ENCODE measurements around the gene CAGE1. TPM values are rescaled to one million over a fixed set of nuclear protein-coding genes. Genes with fewer than 3 reads are reported as not detected.

The CAGE1 gene
- total and polyA plus RNA-seq, 2 experiments from 2014 or later = 0.07 TPM; not detected in 1

GRCh38 chr6:7307533-7307932, 82.0 kb downstream of the CAGE1 start:
- H3K27me3 ChIP-seq (ENCODE audit: insufficient read depth) = no peaks in the 10 kb centered on the region
- peaks cover 66% of the 10 kb centered on the region for H3K36me3 ChIP-seq (ENCODE audit: insufficient read depth)
- H3K9me2 ChIP-seq (ENCODE audit: insufficient read depth) = no peaks in the 10 kb centered on the region
- no peaks in the 10 kb centered on the region for H3K9me3 Mint-ChIP-seq
- no peak for DNase-seq (ENCODE audit: low spot score)
- no peak overlapping the region for H3K27ac ChIP-seq (ENCODE audit: low read depth)
- H4K20me1 ChIP-seq (replicated peaks; ENCODE audit: insufficient read depth) = peaks cover 27% of the 10 kb centered on the region
- peaks cover 84% of the 10 kb centered on the region for H3K79me2 ChIP-seq (replicated peaks; ENCODE audit: insufficient read depth)
- no peaks in the 10 kb centered on the region for H3F3A ChIP-seq (replicated peaks; ENCODE audit: low read depth)
- H3K4me2 ChIP-seq = no peak overlapping the region
- H3K4me3 ChIP-seq = no peak overlapping the region
- H2AFZ ChIP-seq = no peak overlapping the region
- peaks cover 12% of the 10 kb centered on the region for H3K4me1 Mint-ChIP-seq
- ATAC-seq = no peak
- peaks cover 3% of the 10 kb centered on the region for H3K27me3 Mint-ChIP-seq (ENCODE audit: insufficient read depth, low read depth, poor library complexity)
- no peak overlapping the region for H3K27ac Mint-ChIP-seq
- TF ChIP-seq ZNF331 (CRISPR knock-in tag; IDR thresholded peaks at IDR 0.05; ENCODE audit: low read depth) (no peak), POLR2AphosphoS5 (IDR thresholded peaks at IDR 0.05; ENCODE audit: low read depth) (no peak), EZH2phosphoT487 (IDR thresholded peaks at IDR 0.05; ENCODE audit: unreplicated experiment) (no peak), EZH2 (IDR thresholded peaks at IDR 0.05; ENCODE audit: low read depth, unreplicated experiment) (no peak), JUNB (IDR thresholded peaks at IDR 0.05; ENCODE audit: unreplicated experiment) (no peak), CTCF (conservative IDR thresholded peaks at IDR 0.05; ENCODE audit: low read depth in 2 of 2) (no peak), CREB1 (CRISPR knock-in tag; IDR thresholded peaks at IDR 0.05; ENCODE audit: low read depth) (no peak), STAT1 (IDR thresholded peaks at IDR 0.05; ENCODE audit: unreplicated experiment) (no peak), ETS1 (IDR thresholded peaks at IDR 0.05) (no peak), REST (IDR thresholded peaks at IDR 0.05; ENCODE audit: unreplicated experiment) (no peak), NANOG (IDR thresholded peaks at IDR 0.05; ENCODE audit: borderline replicate concordance) (no peak), ZNF114 (CRISPR knock-in tag; IDR thresholded peaks at IDR 0.05) (no peak)
- H3K36me3 Mint-ChIP-seq (ENCODE audit: low read depth) = peaks cover 72% of the 10 kb centered on the region
- no peak overlapping the region for H3K4me3 Mint-ChIP-seq
- H3K4me1 ChIP-seq (ENCODE audit: insufficient read depth) = peaks cover 11% of the 10 kb centered on the region
